GM21367 (cell line): Measurements from ENCODE around the gene BRD4.

Source experiments
- ATAC-seq: cut with Tn5 transposase; IDR thresholded peaks from one replicate; pipeline ENCODE4 v1.9.1; 2021; ENCODE audit not compliant: unreplicated experiment

Gene BRD4

DNA sequence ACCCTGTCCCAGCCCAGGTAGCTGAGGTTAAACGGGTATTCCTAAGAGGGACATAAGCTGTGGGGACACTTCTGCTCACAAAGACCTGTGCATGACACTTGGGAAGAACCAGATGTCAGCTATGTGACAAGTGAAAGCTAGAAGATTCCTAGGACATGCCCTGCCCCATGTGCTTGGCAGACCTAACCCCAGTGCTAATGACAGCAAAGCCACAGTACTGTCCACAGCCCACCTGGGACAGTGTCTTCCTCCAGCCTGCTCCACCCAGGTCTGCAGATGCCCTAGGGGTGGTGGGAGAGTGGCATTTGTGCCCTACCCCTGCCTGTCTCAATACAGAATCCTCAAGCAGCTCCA, 81.7 kb downstream of the BRD4 start:
- ATAC-seq: no peak

DNA sequence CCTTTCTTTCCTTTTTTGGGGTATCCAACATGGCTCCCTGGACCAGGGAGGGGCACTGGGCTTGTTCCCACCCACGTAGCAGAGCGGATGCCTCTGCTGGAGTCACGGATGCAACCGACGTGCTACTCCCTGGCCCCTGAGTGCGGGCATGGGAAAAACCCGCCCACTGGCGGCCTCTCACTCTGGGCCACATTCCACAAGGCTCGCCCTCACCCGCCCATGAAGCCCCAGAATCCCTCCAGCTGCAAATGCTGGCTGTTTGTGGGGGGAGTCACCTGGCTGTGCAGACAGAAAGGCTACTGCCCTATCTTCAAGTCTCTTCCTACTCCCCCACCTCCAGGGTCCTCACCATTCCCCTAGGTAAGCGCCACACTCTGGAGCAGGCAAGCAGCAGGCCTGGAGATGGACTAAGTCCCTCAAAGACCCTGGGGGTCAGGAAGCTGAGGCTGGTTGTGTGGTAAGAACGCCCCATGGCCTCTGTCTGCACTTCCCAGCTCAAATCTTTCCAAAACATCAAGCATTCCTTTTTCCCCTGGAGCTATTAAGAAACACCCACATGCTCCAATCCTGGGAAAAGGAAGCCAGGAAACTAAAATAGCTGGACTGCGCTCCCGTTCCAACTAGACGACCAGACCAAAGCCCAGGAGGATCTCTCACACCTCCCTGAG, 82.2 kb downstream of the BRD4 start:
- ATAC-seq: no peak

DNA sequence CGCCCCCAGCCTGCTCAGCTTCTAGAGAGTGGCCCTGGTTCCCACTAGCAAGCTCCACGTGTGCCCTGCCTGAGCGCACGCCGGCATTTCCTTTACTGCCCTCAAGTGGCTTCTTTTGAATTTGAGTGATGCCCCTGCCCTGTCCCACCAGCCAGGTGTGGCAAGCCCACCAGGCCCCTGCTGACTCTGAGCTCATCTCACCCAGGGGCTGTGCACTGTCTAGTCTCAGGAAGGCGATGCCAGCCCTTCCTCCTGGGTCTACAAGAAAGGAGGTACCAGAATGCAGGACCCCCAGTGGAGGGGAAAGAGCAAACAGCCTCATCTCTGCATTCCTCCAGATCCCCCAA, 82.8 kb downstream of the BRD4 start:
- ATAC-seq: no peak

DNA sequence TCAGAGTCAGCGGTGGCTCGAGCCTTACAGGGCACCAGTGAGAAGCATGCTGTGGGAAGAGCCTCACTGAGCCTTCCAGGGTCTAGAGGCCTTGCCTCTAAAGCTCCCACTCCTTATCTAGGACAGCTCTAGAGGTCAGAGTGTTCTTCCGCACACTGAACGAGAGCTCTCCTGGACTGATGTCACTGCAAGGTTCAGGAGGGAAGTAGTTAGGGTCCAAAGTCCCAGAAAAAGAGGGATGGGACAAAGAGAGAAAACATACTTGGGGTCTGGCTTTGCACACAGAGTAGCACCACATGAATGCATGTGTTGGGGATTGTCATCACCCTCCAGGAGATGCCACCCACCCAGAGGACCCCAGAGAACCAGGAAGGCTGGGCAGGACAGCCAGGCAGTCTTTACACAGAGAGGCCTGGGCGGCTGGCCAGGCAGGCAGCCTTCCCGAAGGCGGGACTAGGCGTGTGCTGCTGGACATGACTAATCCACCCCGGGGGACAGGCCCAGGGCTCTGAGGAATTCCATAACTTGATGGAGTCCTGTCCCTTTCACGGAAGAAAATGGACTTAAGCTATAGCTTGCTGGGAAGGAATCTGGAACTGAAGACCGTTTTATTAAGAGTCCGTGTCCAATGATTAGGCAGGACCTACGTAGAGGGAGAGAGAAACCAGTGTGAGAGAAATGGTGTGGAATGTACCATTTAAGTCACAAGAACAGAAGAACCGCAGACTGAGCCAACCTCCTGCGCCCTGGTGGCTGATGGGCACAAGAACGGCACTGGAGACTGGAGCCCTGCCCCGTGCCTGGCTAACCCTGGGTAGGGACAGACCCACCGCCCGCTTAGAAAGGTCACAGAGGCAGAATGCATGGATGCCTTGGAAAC, 83.5 kb downstream of the BRD4 start:
- ATAC-seq: no peak

DNA sequence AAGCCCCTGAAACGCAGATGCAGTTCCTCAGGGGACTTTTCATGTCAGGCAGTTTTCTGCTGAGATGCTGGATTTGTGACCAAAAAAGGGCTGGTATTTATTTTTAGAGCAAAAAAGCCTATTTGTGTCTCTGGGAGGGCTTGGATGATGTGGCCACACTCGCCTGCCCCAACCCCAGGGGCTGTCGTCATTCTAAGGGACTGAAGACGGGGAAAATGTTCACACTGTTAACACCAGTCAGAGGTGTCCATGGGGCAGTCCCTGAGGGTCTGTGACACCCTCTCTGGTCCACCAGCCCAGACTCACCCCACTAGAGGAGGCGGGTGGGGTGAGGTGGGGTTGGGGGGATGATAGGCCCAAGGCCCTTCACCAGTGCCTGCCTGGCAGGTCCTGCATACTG, 84.2 kb downstream of the BRD4 start:
- ATAC-seq: no peak

DNA sequence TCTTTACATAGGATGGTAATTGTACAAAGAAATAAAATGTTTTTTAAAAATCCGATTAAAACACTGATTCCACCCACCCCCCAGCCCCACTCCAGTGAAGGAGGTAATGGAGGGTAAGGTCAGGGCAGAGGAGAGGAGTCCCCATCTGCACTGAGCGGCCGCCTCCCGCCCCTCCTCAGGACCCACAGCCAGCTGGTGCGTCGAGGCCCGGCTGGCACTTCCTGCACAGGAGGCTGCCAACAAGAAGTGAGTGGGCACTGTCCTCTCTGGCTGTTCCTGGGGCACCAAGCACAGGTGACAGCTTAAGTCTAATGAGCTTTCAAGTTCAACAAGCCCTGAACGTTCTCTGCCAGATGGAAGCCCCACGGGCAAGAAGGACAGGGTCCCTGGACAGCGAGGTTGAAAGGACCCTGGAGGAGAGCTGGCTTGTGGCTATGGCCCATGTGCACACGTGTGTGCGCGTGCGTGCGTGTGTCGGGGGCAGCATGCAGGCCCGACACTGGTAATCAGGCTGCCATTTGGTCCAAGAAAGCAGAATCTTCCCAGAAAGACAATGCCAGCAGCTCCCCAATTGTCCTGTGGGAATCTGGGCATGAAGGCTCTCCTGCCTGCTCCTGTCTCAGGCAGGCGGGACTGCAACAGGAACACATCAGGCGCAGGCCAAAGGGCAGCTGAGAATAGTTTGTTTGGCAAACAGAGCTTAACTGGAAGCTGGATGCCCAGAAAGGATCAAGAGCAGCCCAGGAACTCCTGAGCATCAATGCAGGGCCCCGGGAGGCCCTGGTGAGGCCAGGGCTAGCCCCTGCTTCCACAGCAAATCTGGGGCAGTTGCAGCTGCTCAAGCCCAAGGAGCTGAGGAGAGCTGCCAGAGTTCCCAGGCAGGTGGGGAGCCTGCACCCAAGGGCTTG, 85.0 kb downstream of the BRD4 start:
- ATAC-seq: no peak

DNA sequence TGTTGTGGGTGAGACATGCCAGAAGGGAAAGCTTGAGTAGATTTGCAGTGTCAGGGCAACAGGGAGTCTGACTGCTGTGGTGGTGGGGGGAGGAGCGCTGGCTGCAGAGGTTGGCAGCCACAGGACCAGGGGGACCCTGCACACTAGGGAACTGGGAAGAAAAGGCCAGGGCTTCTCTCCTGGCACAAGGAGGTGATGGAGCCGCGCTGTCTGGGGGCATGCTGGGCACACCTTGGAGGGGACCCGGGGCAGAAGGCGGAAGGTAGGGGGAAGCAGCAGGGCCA, 86.2 kb downstream of the BRD4 start:
- no peak for ATAC-seq

DNA sequence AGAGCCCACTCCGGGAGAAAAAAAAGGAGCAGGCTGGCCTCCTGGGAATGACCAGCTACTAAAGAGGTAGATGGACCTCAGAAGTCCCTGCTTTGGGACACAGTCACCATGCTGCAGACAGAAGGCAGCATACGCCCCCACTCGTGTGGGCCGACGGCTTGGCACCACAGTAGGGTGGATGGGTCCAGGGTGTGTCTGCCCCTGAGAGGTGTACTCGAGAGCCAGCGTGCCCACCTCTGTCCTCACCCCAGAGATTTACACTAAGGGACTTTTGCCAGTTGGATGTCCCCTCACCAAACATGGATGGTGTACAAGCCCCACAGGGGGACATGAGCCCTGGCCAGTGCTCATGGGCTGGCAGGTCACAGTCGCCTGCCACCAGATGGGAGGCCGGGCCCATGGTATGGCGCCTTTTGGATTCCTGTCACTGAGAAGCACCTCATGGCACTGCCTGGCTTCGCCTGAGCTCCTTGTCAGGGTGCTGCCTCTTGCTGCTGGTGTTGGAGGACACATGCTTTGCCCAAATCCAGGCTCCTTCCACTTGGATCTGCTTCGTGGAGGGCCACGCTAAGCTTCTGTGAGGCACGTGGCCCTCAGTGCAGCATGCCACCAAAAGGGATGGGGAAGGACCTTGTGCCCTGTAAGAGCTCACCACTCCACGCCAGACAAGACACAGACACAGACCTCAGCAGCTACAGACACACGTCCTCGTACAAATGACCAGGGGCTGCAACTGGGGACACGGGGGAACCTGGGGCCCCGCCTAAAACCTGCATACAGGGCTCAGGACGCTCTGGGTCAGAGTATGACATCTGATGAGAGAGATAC, 86.8 kb downstream of the BRD4 start:
- no peak for ATAC-seq

DNA sequence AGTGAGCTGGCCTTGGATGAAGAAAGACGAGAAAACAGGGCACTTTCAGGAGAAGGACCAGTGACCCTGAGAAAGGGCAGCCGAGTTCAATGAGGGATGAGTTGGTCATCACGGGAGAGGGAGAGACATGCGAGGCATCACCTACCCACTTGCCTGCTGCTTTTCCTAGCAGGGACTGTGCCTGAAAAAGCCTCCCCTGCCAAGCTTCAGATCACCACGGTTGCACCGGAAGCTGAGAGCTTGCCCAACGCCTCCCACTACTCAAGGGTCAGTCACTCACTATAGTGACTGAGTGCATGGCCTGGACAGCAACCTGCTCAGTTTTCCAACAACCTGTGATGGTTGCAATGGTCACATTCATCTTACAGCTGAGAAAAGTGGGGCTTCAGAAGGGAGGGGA, 87.5 kb downstream of the BRD4 start:
- ATAC-seq: no peak

DNA sequence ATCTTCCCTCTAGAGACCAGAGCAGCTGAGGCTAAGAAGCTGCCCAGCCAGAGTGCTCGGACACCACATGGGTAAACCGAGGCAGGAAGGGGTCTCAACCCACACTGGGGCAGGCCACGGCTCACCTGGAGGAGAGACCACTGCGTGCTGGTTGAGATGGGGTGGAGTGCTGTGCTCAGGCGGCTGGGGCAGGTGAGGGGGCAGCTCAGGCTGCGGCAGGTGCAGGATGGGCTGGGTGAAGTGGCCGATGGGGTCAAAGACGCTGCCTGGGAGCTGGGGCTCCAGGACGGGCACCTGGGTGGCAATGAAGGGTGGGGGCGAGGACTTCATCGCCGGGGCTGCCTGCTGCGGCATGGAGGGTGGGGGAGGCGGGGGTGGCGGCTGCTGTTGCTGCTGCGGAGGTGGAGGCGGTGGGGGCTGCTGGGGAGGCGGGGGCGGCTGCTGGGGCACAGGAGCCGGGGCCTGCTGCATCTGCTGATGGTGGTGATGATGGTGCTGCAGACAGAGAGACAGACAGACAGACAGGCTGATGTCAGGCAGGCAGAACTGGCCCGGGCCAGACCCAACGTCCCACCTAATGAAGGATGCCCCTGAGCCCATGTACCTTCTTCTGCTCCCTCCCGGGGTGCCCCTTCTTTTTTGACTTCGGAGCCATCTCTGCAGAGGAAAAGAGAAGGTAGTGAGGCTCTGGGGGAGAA, 88.1 kb downstream of the BRD4 start:
- no peak for ATAC-seq

DNA sequence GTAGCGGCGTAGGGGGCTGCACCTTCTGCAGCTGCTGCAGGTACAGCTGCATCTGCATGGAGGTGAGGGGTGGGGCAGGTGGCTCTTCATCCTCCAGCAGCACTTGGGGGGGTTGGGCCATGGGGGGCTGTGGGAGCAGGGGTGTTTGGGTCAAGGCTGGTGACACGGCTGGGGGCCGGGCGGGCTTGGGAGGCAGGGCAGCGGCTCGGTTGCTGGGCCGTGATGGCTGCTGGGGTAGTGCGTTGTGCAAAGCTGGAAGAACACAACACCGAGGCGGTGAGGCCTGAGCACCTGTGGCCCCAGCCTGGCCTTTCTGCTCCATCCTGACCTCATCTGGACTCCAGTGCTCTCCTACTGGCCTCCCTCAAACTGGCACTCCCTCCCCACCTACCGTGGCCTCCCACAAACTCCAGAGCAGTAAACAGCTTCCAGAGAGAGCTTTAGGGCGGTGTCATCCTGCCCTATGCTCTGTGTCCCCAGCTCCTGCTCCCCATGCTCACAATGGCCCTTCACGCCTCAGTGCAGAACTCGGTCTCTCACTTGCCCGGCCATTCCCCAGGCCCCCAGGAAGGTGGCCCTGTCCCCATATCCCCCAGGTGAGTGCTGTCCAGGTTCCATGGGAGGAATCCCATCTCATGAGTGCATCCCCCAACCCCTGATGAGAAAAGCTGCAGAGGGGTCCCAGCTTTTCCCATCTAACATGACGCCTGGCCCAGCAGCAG, 88.9 kb downstream of the BRD4 start:
- ATAC-seq: no peak

DNA sequence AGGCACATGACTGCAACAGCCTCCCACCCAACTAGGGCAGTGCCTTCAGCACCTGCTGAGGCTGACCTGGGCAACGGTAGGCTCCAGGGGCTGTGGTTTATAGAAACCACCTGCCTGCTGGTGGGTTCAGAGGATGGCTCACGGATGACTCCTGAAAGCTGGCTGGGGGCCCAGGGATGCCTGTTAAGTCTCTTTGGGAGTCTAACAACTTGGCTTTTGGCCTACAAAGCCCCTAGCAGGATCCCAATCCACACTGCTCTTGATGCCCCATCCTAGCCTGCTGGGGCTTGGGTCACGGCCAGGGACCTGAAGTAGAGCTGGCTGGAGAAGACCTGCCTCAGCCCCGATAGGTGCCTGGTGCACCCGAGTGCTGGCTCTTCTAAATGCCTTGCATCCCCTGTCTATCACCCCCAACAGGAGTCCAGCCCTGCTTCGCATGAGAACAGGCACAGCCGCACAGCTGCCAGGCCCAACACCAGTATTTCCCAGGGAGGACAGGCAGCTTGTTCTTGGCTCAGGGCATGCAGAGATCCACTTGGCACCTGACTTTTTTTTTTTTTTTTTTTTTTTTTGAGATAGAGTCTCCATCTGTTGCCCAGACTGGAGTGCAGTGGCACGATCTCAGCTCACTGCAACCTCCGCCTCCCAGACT, 91.0 kb downstream of the BRD4 start:
- ATAC-seq: no peak

DNA sequence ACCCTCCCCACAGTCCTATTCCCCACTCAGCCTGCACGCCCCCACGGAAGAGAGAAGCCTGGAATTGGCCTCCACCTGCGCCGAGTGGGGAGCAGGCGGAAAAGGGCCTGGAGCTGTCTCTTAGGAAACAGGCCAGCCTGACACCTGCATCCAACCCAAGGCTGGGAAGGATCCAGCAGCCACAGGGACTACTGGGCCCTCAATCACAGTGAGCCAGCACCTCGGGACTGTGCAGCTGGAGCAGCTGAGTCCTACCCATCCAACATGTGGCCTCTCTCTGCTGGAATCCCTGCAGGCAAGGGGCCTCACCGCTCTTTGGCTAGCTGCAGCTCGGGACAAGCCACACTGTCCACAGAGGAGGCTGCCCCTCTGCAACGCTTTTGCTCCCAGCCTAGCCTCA, 91.8 kb downstream of the BRD4 start:
- no peak for ATAC-seq

DNA sequence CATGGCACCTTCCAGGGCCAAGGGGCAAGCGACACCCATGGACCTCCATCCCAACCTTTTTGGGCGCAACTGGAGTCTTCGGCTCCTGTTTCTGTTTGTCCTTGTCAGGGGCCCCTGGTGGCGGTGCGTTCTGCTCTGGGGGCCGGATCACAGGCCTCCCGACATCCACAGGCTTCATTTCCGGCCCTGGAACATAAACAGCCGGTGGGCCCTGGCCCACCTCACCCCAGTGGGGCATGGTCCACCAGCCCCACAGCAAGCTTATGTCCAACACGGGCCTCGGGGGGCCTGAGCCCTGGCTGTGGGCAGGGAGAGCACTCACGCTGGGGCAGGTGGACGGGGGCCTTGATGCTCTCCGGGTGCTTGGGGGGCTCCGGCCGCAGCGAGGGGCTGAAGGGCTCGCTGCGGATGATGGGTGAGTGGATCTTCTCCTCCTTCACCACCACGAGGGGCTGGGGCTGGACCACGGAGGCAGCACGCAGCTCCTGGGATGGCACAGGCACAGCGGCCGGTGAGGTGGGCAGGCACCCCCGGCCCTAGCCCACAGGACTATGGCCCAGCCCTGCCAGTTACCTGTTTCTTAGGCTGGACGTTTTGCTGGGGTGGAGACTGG, 92.9 kb downstream of the BRD4 start:
- no peak for ATAC-seq

DNA sequence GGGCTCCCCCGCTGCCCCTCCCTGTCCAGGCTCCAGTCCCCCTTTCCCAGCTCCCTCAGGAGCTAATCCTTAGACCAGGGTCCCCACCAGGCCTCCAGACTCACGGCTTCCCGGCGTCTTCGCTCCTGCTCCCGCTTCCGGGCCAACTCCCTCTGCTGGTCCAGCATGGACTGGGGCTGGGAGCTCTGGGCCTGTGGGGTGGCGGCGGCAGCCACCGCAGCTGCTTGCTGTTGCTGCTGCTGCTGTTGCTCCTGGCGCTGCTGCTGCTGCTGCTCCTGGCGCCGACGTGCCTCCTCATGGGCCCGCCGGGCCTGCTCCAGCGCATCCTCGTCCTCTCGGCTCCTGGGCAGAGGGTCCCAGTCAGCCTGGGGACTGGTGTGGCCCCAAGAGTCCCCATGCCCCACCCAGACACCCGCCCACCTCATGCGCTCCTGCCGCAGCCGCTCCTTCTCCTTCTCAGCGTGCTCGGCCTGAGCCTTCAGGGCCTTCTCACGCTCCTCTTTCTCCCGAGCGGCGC, 93.6 kb downstream of the BRD4 start:
- no peak for ATAC-seq

DNA sequence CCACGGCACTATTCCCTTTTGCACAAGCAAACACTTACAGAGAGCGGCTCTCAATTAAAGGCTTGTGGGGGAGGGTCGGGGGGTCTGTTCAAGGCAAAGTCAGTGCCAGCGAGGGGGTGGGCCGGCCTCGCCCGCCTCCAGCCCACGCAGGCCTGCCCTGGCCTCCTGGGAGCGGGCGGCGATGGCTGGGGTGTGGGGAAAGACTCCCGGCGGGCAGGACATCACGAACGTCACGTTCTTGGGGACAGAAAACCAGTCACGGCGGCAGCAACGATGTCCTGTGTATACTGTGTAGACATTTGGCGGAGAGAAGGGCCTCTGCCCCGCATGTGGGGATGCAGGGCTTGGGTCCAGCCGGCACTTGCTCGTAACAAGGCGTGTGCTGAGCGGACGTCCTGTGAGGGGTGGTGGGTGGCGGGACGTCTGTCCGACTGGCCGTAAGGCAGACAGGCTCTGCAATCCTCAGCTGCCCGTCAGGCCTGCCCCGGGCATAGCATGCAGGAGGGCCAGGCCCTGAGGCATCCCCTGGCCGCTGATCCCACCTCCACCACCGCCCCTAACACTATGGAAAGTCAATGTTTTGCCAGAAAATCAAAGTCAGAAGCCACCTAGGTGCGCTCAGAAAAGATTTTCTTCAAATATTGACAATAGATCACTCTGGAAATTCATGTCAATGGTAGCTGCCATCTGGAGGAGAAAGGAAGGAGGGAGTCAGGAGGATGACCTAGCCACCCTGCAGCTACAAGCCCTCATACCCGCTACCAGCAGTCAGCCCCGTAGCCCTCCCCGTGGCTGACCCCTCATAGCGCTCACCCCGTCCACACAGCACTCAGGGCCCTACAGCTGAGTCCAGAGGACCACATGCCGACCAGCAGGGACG, 94.3 kb downstream of the BRD4 start:
- ATAC-seq: no peak

DNA sequence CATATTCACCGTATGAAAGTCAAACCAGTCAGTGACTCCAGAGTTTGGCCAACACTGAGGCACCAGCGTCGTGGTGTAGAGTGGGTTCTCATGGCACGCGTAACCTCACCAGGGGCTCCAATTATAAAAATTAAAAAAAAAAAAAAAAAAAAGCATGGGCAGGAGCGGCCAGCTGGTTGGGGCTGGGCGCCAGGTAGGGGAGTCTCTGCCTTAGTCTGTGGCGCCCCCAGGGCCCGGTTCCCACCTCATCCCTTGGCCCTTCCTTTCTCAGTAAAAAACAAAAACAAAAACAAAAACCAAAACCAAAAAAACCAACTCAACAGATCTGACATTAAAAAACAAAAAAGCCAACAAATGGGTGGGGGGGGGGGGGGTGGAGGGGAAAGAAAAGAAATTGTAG, 95.5 kb downstream of the BRD4 start:
- no peak for ATAC-seq

DNA sequence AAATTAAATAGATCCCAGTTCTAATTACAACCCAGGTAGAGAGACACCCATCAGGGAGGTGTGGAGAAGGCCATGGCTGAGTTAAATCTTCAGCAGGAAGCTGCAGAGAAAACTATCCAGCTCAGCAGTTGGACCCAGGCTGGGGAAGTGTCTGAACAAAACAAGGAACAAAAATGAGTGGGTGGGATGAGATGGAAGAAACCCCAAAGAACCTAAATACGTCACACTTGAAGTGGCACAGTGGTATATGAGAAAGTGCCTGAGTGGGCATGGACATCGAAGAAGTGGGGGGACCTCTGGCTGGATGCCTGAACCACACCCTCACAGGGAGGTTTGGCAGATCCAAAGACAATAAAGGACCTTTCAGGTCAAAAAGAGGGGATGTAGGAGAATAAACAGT, 96.6 kb downstream of the BRD4 start:
- ATAC-seq: no peak
